Natural killer cell (primary cell): ENCODE measurements around the gene LRP1B. TPM values are rescaled to one million over a fixed set of nuclear protein-coding genes. Genes with fewer than 3 reads are reported as not detected.

Source experiments
- ATAC-seq, 3 donors: fragments of 150-1000 bp in 2 of 3; fragments of 200-7000 bp in 1 of 3; cut with Tn5 transposase; 1 replicate in 1 of 3; 2 replicates in 2 of 3; pipeline ENCODE4 v1.10.0; 2021; ENCODE audit warnings: mild to moderate bottlenecking in 2 of 3, moderate library complexity in 2 of 3
- DNase-seq, 2 donors: peaks; one replicate each; pipeline versions ENCODE4 v3.0.0 to v3.0.0-alpha.2; 2013 to 2021; ENCODE audit warnings: mixed read lengths in 1 of 2
- H3K27ac ChIP-seq: one replicate; pipeline ENCODE4 v1.5.1; 2013; ENCODE audit warnings: mild to moderate bottlenecking, low read length
- H3K27me3 ChIP-seq: one replicate; pipeline ENCODE4 v1.6.1; 2013; ENCODE audit warnings: low read length; ENCODE audit not compliant: control insufficient read depth, insufficient read depth
- H3K36me3 ChIP-seq: one replicate; pipeline ENCODE4 v1.6.1; 2013; ENCODE audit warnings: low read length; ENCODE audit not compliant: control insufficient read depth, insufficient read depth
- H3K4me1 ChIP-seq: one replicate; pipeline ENCODE4 v1.6.1; 2013; ENCODE audit warnings: low read length; ENCODE audit not compliant: control insufficient read depth, insufficient read depth
- H3K4me3 ChIP-seq: one replicate; pipeline ENCODE4 v1.5.1; 2013; ENCODE audit warnings: low read length
- H3K9me3 ChIP-seq: one replicate; pipeline ENCODE4 v1.6.1; 2013; ENCODE audit warnings: low read length; ENCODE audit not compliant: control insufficient read depth, insufficient read depth
- H3K27ac Mint-ChIP-seq, 2 donors: one replicate each; pipeline ENCODE4 v1.8.0; 2022; ENCODE audit warnings: mild to moderate bottlenecking in 2 of 2, mixed read lengths in 2 of 2, moderate library complexity in 1 of 2
- H3K27me3 Mint-ChIP-seq, 2 donors: one replicate each; pipeline ENCODE4 v1.8.0; 2022; ENCODE audit warnings: low read depth in 2 of 2, mixed read lengths in 2 of 2
- H3K36me3 Mint-ChIP-seq: one replicate; pipeline ENCODE4 v1.8.0; 2022; ENCODE audit warnings: mixed read lengths
- H3K4me1 Mint-ChIP-seq, 2 donors: one replicate each; pipeline ENCODE4 v1.8.0; 2022; ENCODE audit warnings: mixed read lengths in 2 of 2
- H3K4me3 Mint-ChIP-seq: one replicate; pipeline ENCODE4 v1.8.0; 2022; ENCODE audit warnings: mild to moderate bottlenecking, moderate library complexity, mixed read lengths
- H3K9me3 Mint-ChIP-seq, 2 donors: one replicate each; pipeline ENCODE4 v1.8.0; 2022; ENCODE audit warnings: mixed read lengths in 2 of 2
- CTCF ChIP-seq: fragments of 200-600 bp; IDR thresholded peaks from one replicate; pipeline ENCODE4 v1.8.0; 2022; ENCODE audit warnings: antibody characterized with exemption
- WGBS: methylation state at CpG from one replicate; pipeline ENCODE4 v1.1.7; 2013; ENCODE audit warnings: missing lambda C conversion rate; ENCODE audit not compliant: insufficient coverage; 5-methylcytosine and 5-hydroxymethylcytosine counted together
- intact Hi-C: fragments of 100-400 bp; cut with micrococcal nuclease; formaldehyde crosslinking; loops from one replicate; pipeline ENCODE4 v1.14.2; 2022
- total RNA-seq, 4 donors: library from RNA; stranded (reverse); fragments of 120-200 nt in 1 of 4; gene quantifications; one replicate each; pipeline versions ENCODE4 v1.2.3 to v1.2.4, GENCODE V29; 2013 to 2022

Gene LRP1B
- total RNA-seq, 3 donors from 2014 or later (not counting 1 experiment from before 2014, with no cell fraction given), result 0.05 TPM; not detected in 2

GRCh38 chr2:140627136-140627535 is 1503.7 kb downstream of the LRP1B start:
- no peaks in the 10 kb centered on the region for H3K4me1 ChIP-seq
- Mint-ChIP-seq H3K27me3 (no peaks in the 10 kb centered on the region), H3K9me3 (peaks cover 19 to 30% of the 10 kb centered on the region in 2 donors), H3K4me1 (no peaks in the 10 kb centered on the region), H3K27ac (no peak overlapping the region), H3K36me3 (peaks cover 14% of the 10 kb centered on the region), H3K4me3 (no peak overlapping the region)
- no peaks in the 10 kb centered on the region for H3K36me3 ChIP-seq
- intact Hi-C loops, result no loop called here
- H3K27me3 ChIP-seq, result no peaks in the 10 kb centered on the region
- no peak for TF ChIP-seq CTCF
- no peak for ATAC-seq
- no peak for DNase-seq
- WGBS, result 72% methylated on average over 5 of the region's 5 CpGs
- H3K9me3 ChIP-seq, result peaks cover 4% of the 10 kb centered on the region
- H3K27ac ChIP-seq, result no peak overlapping the region
- no peak overlapping the region for H3K4me3 ChIP-seq

GRCh38 chr2:140624200-140624599 is 1506.6 kb downstream of the LRP1B start:
- DNase-seq (no peak), ATAC-seq (no peak)
- Histone ChIP-seq H3K9me3 (peaks cover 4% of the 10 kb centered on the region), H3K4me3 (no peak overlapping the region), H3K36me3 (no peaks in the 10 kb centered on the region), H3K27ac (no peak overlapping the region), H3K27me3 (no peaks in the 10 kb centered on the region), H3K4me1 (no peaks in the 10 kb centered on the region)
- Mint-ChIP-seq H3K4me1 (no peaks in the 10 kb centered on the region), H3K36me3 (peaks cover 6% of the 10 kb centered on the region), H3K4me3 (no peak overlapping the region), H3K27me3 (no peaks in the 10 kb centered on the region), H3K27ac (no peak overlapping the region), H3K9me3 (peaks cover 13 to 24% of the 10 kb centered on the region in 2 donors)
- no peak for TF ChIP-seq CTCF
- intact Hi-C loops, result no loop called here
- WGBS, result 89% methylated on average over 2 of the region's 3 CpGs

GRCh38 chr2:140621583-140622362 is 1509.0 kb downstream of the LRP1B start:
- intact Hi-C loops, result no loop called here
- H3K4me3 Mint-ChIP-seq, result no peak overlapping the region
- Histone ChIP-seq H3K27me3 (no peaks in the 10 kb centered on the region), H3K36me3 (no peaks in the 10 kb centered on the region), H3K4me1 (no peaks in the 10 kb centered on the region), H3K4me3 (no peak overlapping the region), H3K27ac (no peak overlapping the region), H3K9me3 (no peaks in the 10 kb centered on the region)
- no peak for TF ChIP-seq CTCF
- peaks cover 6 to 25% of the 10 kb centered on the region in 2 donors for H3K9me3 Mint-ChIP-seq
- no peak for ATAC-seq
- H3K27me3 Mint-ChIP-seq, result no peaks in the 10 kb centered on the region
- WGBS, result 92% methylated on average over 3 of the region's 3 CpGs
- no peaks in the 10 kb centered on the region for H3K36me3 Mint-ChIP-seq
- no peak for DNase-seq
- no peaks in the 10 kb centered on the region for H3K4me1 Mint-ChIP-seq
- H3K27ac Mint-ChIP-seq, result no peak overlapping the region

GRCh38 chr2:140604788-140605187 is 1526.0 kb downstream of the LRP1B start:
- ATAC-seq (no peak), DNase-seq (no peak)
- Histone ChIP-seq H3K4me1 (no peaks in the 10 kb centered on the region), H3K4me3 (no peak overlapping the region), H3K27me3 (no peaks in the 10 kb centered on the region), H3K27ac (no peak overlapping the region), H3K9me3 (no peaks in the 10 kb centered on the region), H3K36me3 (no peaks in the 10 kb centered on the region)
- Mint-ChIP-seq H3K4me1 (no peaks in the 10 kb centered on the region), H3K9me3 (peaks cover 5 to 13% of the 10 kb centered on the region in 2 donors), H3K4me3 (no peak overlapping the region), H3K27me3 (no peaks in the 10 kb centered on the region), H3K36me3 (no peaks in the 10 kb centered on the region), H3K27ac (no peak overlapping the region)
- 76% methylated on average over 3 of the region's 3 CpGs for WGBS
- intact Hi-C loops, result no loop called here
- no peak for TF ChIP-seq CTCF
